H9 (cell line): ENCODE measurements around the gene CCNO. TPM values are rescaled to one million over a fixed set of nuclear protein-coding genes. Genes with fewer than 3 reads are reported as not detected.

Experiments
- DNase-seq: peaks from one replicate; pipeline ENCODE4 v3.0.0-alpha.2; 2017
- H2AFZ ChIP-seq: one replicate; pipeline ENCODE4 v1.6.1; 2013; ENCODE audit warnings: mild to moderate bottlenecking, low read length, control low read depth, moderate library complexity
- H2AK5ac ChIP-seq: 2 replicates; pipeline ENCODE4 v1.6.1; 2013; ENCODE audit warnings: low read length, control low read depth, mixed read lengths; ENCODE audit not compliant: insufficient read length
- H2BK120ac ChIP-seq: one replicate; pipeline ENCODE4 v1.6.1; 2013; ENCODE audit warnings: low read depth, mild to moderate bottlenecking, low read length, control low read depth, inconsistent platforms; ENCODE audit not compliant: poor library complexity, severe bottlenecking
- H2BK12ac ChIP-seq: 2 replicates; pipeline ENCODE4 v1.6.1; 2013; ENCODE audit warnings: low read length, control low read depth, mixed read lengths, low read depth; ENCODE audit not compliant: insufficient read length
- H2BK15ac ChIP-seq: 2 replicates; pipeline ENCODE4 v1.6.1; 2013; ENCODE audit warnings: low read depth, low read length, control low read depth
- H2BK20ac ChIP-seq: one replicate; pipeline ENCODE4 v1.6.1; 2013; ENCODE audit warnings: low read depth, mild to moderate bottlenecking, low read length, control low read depth, inconsistent platforms; ENCODE audit not compliant: poor library complexity, severe bottlenecking
- H2BK5ac ChIP-seq: 2 replicates; pipeline ENCODE4 v1.6.1; 2013; ENCODE audit warnings: low read length, control low read depth, mixed read lengths; ENCODE audit not compliant: insufficient read length
- H3K14ac ChIP-seq: 2 replicates; pipeline ENCODE4 v1.6.1; 2013; ENCODE audit warnings: low read length, control low read depth; ENCODE audit not compliant: insufficient read depth
- H3K18ac ChIP-seq: 2 replicates; pipeline ENCODE4 v1.6.1; 2013; ENCODE audit warnings: low read depth, mild to moderate bottlenecking, mixed read lengths, low read length, control low read depth; ENCODE audit not compliant: insufficient read length
- H3K23ac ChIP-seq: 2 replicates; pipeline ENCODE4 v1.6.1; 2013; ENCODE audit warnings: low read length, control low read depth, mixed read lengths, low read depth; ENCODE audit not compliant: insufficient read length
- H3K23me2 ChIP-seq: 2 replicates; pipeline ENCODE4 v1.6.1; 2013; ENCODE audit warnings: low read depth, mild to moderate bottlenecking, mixed read lengths, low read length, control low read depth; ENCODE audit not compliant: insufficient read length, poor library complexity, severe bottlenecking
- H3K27ac ChIP-seq: 2 replicates; pipeline ENCODE4 v1.5.1; 2013; ENCODE audit warnings: low read length, control low read depth, mixed read lengths, low read depth; ENCODE audit not compliant: insufficient read length
- H3K27me3 ChIP-seq: 2 replicates; pipeline ENCODE4 v1.6.1; 2013; ENCODE audit warnings: low read length, control low read depth, inconsistent platforms; ENCODE audit not compliant: insufficient read depth
- H3K4ac ChIP-seq: 2 replicates; pipeline ENCODE4 v1.6.1; 2013; ENCODE audit warnings: low read depth, mild to moderate bottlenecking, control low read depth, inconsistent platforms, low read length, moderate library complexity
- H3K4me1 ChIP-seq: 2 replicates; pipeline ENCODE4 v1.6.1; 2013; ENCODE audit warnings: low read length, control low read depth, inconsistent platforms; ENCODE audit not compliant: insufficient read depth
- H3K4me2 ChIP-seq: 2 replicates; pipeline ENCODE4 v1.6.1; 2013; ENCODE audit warnings: low read length, control low read depth, mixed read lengths; ENCODE audit not compliant: insufficient read length, insufficient read depth
- H3K56ac ChIP-seq: 2 replicates; pipeline ENCODE4 v1.6.1; 2013; ENCODE audit warnings: low read depth, mild to moderate bottlenecking, mixed read lengths, low read length, control low read depth; ENCODE audit not compliant: insufficient read length
- H3K79me1 ChIP-seq: 2 replicates; pipeline ENCODE4 v1.6.1; 2013; ENCODE audit warnings: low read depth, mild to moderate bottlenecking, moderate library complexity, low read length, control low read depth, inconsistent platforms; ENCODE audit not compliant: insufficient read depth, poor library complexity, severe bottlenecking
- H3K79me2 ChIP-seq: 2 replicates; pipeline ENCODE4 v1.6.1; 2013; ENCODE audit warnings: low read length, control low read depth, inconsistent platforms; ENCODE audit not compliant: insufficient read depth
- H3K9ac ChIP-seq: 2 replicates; pipeline ENCODE4 v1.6.1; 2013; ENCODE audit warnings: low read length, control low read depth, mixed read lengths; ENCODE audit not compliant: insufficient read length; ENCODE audit errors: extremely low read depth
- H3K9me3 ChIP-seq: one replicate; pipeline ENCODE4 v1.6.1; 2013; ENCODE audit warnings: low read depth, low read length, inconsistent platforms; ENCODE audit not compliant: control insufficient read depth
- H3T11ph ChIP-seq: one replicate; pipeline ENCODE4 v1.6.1; 2013; ENCODE audit warnings: mild to moderate bottlenecking, low read length, control low read depth, inconsistent platforms
- H4K20me1 ChIP-seq: one replicate; pipeline ENCODE4 v1.6.1; 2013; ENCODE audit not compliant: control insufficient read depth, insufficient read length, insufficient read depth
- H4K5ac ChIP-seq: 2 replicates; pipeline ENCODE4 v1.6.1; 2013; ENCODE audit warnings: low read depth, mild to moderate bottlenecking, mixed read lengths, low read length, control low read depth; ENCODE audit not compliant: insufficient read length
- H4K8ac ChIP-seq: replicated peaks from 2 replicates; pipeline ENCODE4 v1.6.1; 2013; ENCODE audit warnings: low read length, control low read depth, mixed read lengths, low read depth; ENCODE audit not compliant: insufficient read length
- H4K91ac ChIP-seq: 2 replicates; pipeline ENCODE4 v1.6.1; 2013; ENCODE audit warnings: low read depth, mild to moderate bottlenecking, moderate library complexity, mixed read lengths, low read length, control low read depth; ENCODE audit not compliant: insufficient read length
- H3K27ac Mint-ChIP-seq, 3 experiments: 2 replicates in 2 of 3; 3 replicates in 1 of 3; pipeline ENCODE4 v1.8.0; 2020 to 2021; ENCODE audit warnings: mixed read lengths in 3 of 3, mild to moderate bottlenecking in 1 of 3, moderate library complexity in 1 of 3
- H3K27me3 Mint-ChIP-seq: 2 replicates; pipeline ENCODE4 v1.8.0; 2021; ENCODE audit warnings: low read depth, mild to moderate bottlenecking, moderate library complexity, mixed read lengths
- H3K36me3 Mint-ChIP-seq, 3 experiments: 2 replicates in 2 of 3; 3 replicates in 1 of 3; pipeline ENCODE4 v1.8.0; 2020 to 2021; ENCODE audit warnings: low read depth in 3 of 3, mixed read lengths in 3 of 3; ENCODE audit not compliant: insufficient read depth in 1 of 3
- H3K4me1 Mint-ChIP-seq, 2 experiments: 2 replicates each; pipeline ENCODE4 v1.8.0; 2020; ENCODE audit warnings: mixed read lengths in 2 of 2
- H3K4me3 Mint-ChIP-seq, 2 experiments: 2 replicates in 1 of 2; 3 replicates in 1 of 2; pipeline ENCODE4 v1.8.0; 2020 to 2021; ENCODE audit warnings: mild to moderate bottlenecking in 2 of 2, mixed read lengths in 2 of 2, moderate library complexity in 1 of 2
- H3K9me3 Mint-ChIP-seq, 2 experiments: 2 replicates in 1 of 2; 3 replicates in 1 of 2; pipeline ENCODE4 v1.8.0; 2020; ENCODE audit warnings: mild to moderate bottlenecking in 2 of 2, mixed read lengths in 2 of 2, moderate library complexity in 1 of 2
- WGBS: extraction: QIAGEN DNeasy Blood & Tissue Kit; methylation state at CpG from one replicate; pipeline ENCODE4 v1.1.7; 2013; ENCODE audit warnings: missing lambda C conversion rate, low lambda C conversion rate, mixed read lengths; ENCODE audit not compliant: insufficient read length; ENCODE audit errors: extremely low coverage; 5-methylcytosine and 5-hydroxymethylcytosine counted together
- total RNA-seq: library from RNA; stranded (reverse); gene quantifications from 2 replicates; pipeline ENCODE4 v1.2.1, GENCODE V29; 2021
- TF ChIP-seq, protein P1 (sequence below): fragments of 200-600 bp; sonication (generic); conservative IDR thresholded peaks from 3 replicates; pipeline ENCODE4 v1.8.0; 2021; ENCODE audit warnings: antibody characterized with exemption, mild to moderate bottlenecking

The CCNO gene
- total RNA-seq, 1 experiment from 2014 or later: 0.24 TPM

DNA sequence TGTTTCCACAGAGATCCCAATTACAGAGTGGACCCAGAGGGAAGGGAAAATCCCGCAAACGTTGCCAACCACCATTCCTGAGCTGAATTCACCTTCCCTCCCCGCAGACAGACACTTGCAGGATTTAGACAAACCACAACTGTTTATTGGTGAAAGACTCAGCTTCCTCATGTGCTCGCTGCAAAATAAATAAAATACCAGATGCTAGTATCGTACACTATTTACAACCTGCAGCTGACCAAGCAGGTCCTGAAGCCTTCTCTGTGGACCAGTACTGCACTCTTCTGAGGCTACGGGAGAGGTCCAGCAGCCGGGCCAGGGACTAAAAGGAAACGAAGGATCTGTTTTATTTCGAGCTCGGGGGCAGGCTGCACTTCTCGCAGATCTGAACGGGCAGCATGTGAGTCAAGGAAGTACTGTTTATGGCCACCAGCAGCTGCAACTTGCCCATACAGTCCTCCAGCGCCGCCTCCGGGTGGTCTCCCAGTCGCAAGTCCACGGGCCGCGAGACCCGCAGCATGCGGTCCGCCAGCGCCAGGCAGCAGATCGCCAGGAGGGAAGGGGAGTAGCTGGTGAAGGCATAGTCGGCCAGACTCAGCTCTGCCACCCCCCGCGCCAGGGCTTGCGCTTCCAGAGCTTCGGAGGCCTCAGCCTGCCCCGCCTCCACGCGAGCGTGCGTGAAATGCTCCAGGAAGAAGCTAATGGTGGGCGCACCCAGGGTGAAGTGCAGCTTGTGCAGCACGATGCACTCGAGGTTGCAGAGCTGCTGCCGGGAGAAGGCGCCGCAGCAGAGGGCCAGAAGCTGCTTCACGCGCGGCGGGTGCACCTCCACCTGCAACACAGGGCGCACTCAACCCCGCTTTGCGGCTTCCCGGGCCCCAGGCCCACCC, 2.1 kb downstream of the CCNO start:
- WGBS: no CpG with 5 or more reads among the region's 48 CpGs
- peak; percentile 46 for DNase-seq
- no peaks in the 10 kb centered on the region for H3K79me1 ChIP-seq

More for the DNA sequence above, 2.1 kb downstream of the CCNO start:
- Histone ChIP-seq H2BK120ac (no peak overlapping the region), H3K27ac (no peak overlapping the region), H4K20me1 (peaks cover 4% of the 10 kb centered on the region), H2BK12ac (no peak overlapping the region), H3K14ac (no peak overlapping the region), H3K4me1 (no peaks in the 10 kb centered on the region), H3K9me3 (no peaks in the 10 kb centered on the region), H3K4ac (no peak overlapping the region), H3K23me2 (peaks cover 29% of the 10 kb centered on the region), H2BK15ac (no peak overlapping the region), H2BK5ac (no peak overlapping the region), H2BK20ac (no peak overlapping the region), H3K18ac (no peak overlapping the region), H3K79me2 (no peaks in the 10 kb centered on the region), H2AK5ac (no peak overlapping the region), H3K56ac (peak overlapping the region; percentile 46), H3K4me2 (peak overlapping the region; percentile 95), H3K23ac (no peak overlapping the region), H3K9ac (no peak overlapping the region), H2AFZ (no peak overlapping the region), H4K8ac (no peak overlapping the region), H4K91ac (no peak overlapping the region), H3K27me3 (peaks cover 76% of the 10 kb centered on the region), H3T11ph (no peak overlapping the region), H4K5ac (no peak overlapping the region)
- Mint-ChIP-seq H3K27ac (no peak overlapping the region), H3K36me3 (peaks cover 0 to 2% (median 0%) of the 10 kb centered on the region in 3 experiments; a peak in 2 of 7 replicates), H3K4me3 (peak overlapping the region; percentile 74 to 92), H3K4me1 (peaks cover 31 to 40% of the 10 kb centered on the region in 2 experiments), H3K9me3 (peaks cover 3 to 11% of the 10 kb centered on the region in 2 experiments), H3K27me3 (peaks cover 96% of the 10 kb centered on the region)
- TF ChIP-seq, protein P1, sequence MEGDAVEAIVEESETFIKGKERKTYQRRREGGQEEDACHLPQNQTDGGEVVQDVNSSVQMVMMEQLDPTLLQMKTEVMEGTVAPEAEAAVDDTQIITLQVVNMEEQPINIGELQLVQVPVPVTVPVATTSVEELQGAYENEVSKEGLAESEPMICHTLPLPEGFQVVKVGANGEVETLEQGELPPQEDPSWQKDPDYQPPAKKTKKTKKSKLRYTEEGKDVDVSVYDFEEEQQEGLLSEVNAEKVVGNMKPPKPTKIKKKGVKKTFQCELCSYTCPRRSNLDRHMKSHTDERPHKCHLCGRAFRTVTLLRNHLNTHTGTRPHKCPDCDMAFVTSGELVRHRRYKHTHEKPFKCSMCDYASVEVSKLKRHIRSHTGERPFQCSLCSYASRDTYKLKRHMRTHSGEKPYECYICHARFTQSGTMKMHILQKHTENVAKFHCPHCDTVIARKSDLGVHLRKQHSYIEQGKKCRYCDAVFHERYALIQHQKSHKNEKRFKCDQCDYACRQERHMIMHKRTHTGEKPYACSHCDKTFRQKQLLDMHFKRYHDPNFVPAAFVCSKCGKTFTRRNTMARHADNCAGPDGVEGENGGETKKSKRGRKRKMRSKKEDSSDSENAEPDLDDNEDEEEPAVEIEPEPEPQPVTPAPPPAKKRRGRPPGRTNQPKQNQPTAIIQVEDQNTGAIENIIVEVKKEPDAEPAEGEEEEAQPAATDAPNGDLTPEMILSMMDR: no peak
